Neural progenitor cell (in vitro differentiated cells): ENCODE results near the gene LINGO3.

Experiments used
- EZH2 ChIP-seq: fragments of 200-600 bp; sonication (generic); IDR thresholded peaks from 2 replicates; pipeline ENCODE4 v1.6.1; 2017; ENCODE audit warnings: antibody characterized with exemption, mild to moderate bottlenecking, moderate library complexity
- EZH2phosphoT487 ChIP-seq: fragments of 200-600 bp; sonication (generic); IDR thresholded peaks from 2 replicates; pipeline ENCODE4 v1.6.1; 2017; ENCODE audit warnings: antibody characterized with exemption
- TF ChIP-seq, protein P1 (sequence below): fragments of 200-600 bp; sonication (generic); IDR thresholded peaks from 2 replicates; pipeline ENCODE4 v1.5.1; 2017; ENCODE audit warnings: antibody characterized with exemption, mild to moderate bottlenecking

GRCh38 chr19:2326699-2327360, 18.9 kb upstream of the LINGO3 start:
- TF ChIP-seq, protein P1, sequence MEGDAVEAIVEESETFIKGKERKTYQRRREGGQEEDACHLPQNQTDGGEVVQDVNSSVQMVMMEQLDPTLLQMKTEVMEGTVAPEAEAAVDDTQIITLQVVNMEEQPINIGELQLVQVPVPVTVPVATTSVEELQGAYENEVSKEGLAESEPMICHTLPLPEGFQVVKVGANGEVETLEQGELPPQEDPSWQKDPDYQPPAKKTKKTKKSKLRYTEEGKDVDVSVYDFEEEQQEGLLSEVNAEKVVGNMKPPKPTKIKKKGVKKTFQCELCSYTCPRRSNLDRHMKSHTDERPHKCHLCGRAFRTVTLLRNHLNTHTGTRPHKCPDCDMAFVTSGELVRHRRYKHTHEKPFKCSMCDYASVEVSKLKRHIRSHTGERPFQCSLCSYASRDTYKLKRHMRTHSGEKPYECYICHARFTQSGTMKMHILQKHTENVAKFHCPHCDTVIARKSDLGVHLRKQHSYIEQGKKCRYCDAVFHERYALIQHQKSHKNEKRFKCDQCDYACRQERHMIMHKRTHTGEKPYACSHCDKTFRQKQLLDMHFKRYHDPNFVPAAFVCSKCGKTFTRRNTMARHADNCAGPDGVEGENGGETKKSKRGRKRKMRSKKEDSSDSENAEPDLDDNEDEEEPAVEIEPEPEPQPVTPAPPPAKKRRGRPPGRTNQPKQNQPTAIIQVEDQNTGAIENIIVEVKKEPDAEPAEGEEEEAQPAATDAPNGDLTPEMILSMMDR, result no peak
- TF ChIP-seq EZH2, result no peak
- no peak for TF ChIP-seq EZH2phosphoT487
